ENCODE data around the gene RGS14.
"Not testable (repeated sequence)": the region's sequence is repeated elsewhere in the genome, so short reads cannot be mapped to it uniquely, and the experiment has no call there.

RGS14 gene

DNA sequence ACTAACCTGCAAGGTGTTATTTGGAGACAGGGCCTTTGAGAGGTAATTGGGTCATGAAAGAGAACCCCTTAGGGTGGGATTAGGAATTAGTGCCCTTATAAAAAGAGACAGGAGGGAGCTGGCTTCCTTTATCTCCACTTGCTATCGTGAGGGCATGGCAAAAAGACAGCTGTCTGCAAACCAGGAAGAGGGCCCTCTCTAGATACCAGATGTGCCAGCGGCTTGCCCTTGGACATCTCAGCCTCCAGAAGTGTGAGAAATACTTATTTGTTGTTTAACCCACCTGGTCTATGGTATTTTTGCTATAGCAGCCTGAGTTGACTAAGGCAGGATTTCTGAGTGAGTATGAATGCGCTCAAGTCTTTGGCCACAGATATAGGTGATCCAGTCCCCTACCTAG is 978 bp upstream of the RGS14 start:
- TF ChIP-seq, protein P1, sequence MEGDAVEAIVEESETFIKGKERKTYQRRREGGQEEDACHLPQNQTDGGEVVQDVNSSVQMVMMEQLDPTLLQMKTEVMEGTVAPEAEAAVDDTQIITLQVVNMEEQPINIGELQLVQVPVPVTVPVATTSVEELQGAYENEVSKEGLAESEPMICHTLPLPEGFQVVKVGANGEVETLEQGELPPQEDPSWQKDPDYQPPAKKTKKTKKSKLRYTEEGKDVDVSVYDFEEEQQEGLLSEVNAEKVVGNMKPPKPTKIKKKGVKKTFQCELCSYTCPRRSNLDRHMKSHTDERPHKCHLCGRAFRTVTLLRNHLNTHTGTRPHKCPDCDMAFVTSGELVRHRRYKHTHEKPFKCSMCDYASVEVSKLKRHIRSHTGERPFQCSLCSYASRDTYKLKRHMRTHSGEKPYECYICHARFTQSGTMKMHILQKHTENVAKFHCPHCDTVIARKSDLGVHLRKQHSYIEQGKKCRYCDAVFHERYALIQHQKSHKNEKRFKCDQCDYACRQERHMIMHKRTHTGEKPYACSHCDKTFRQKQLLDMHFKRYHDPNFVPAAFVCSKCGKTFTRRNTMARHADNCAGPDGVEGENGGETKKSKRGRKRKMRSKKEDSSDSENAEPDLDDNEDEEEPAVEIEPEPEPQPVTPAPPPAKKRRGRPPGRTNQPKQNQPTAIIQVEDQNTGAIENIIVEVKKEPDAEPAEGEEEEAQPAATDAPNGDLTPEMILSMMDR (IDR thresholded peaks at IDR 0.05; ENCODE audit: low read depth, low read length) = no peak
- DNase-seq (ENCODE audit: low read depth in 2 of 2) = no peak
- H3K4me3 ChIP-seq (replicated peaks in 1 of 2; ENCODE audit: low read depth in 2 of 2, low read length in 2 of 2) = no peak overlapping the region

GRCh38 chr5:177357146-177357458 is 622 bp upstream of the RGS14 start:
- TF ChIP-seq, protein P1 (IDR thresholded peaks at IDR 0.05; ENCODE audit: low read depth, low read length) = no peak

DNA sequence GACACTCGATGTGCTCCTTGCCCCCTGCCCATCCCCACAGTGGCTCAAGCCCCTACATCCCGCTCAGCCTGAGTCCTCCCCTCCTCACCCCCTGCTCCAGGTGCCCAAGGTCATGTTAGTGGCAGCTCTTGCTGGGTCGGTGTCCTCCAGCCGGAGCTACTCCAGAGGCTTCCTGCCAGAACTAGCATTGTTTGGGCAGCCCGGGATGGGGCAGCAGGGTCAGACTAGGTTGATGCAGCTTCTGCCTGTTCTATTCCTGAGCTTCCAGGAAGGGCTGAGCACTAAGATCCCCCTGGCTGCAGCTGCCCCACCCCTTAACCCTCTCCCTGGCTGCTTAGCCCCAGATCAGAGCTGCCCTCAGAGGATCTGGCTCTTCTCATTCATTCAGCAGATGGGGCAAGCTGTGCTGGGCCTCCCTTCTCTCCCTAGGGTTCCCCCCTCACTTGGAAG is 671 bp downstream of the RGS14 start:
- TF ChIP-seq, protein P1 (IDR thresholded peaks at IDR 0.05; ENCODE audit: low read depth, low read length) = no peak
- no peak for DNase-seq (ENCODE audit: low read depth in 2 of 2)
- H3K4me3 ChIP-seq (replicated peaks in 1 of 2; ENCODE audit: low read depth in 2 of 2, low read length in 2 of 2) = no peak overlapping the region

More at GRCh38 chr5:177357146-177357458, 622 bp upstream of the RGS14 start:
- no peak overlapping the region for H3K4me3 ChIP-seq (replicated peaks in 1 of 2; ENCODE audit: low read depth in 2 of 2, low read length in 2 of 2)
- no peak for DNase-seq (ENCODE audit: low read depth in 2 of 2)

DNA sequence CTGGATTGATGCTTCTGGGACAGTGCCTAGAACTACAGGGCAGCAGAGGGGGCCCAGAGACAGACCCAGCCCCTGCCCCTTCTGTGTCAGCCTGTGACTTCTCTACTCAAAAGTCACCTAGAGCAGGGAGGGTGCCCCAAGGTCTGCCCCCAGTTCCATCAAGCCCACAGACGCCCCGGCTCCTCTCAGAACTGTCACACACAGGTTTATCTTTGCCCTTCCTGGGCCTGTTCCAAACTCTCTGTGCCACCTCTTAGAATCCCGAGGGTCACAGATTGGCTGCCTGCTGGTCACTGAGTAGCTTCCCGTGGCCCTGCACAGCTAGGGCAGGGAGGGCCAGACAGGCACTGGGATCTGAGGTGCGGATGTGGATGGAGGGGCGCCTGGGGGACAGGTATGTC is 1.7 kb downstream of the RGS14 start:
- TF ChIP-seq, protein P1 (IDR thresholded peaks at IDR 0.05; ENCODE audit: low read depth, low read length) = no peak
- DNase-seq (ENCODE audit: low read depth in 2 of 2) = no peak
- no peak overlapping the region for H3K4me3 ChIP-seq (replicated peaks in 1 of 2; ENCODE audit: low read depth in 2 of 2, low read length in 2 of 2)

GRCh38 chr5:177359860-177360259 is 2.1 kb downstream of the RGS14 start:
- H3K4me3 ChIP-seq (replicated peaks in 1 of 2; ENCODE audit: low read depth in 2 of 2, low read length in 2 of 2) = no peak overlapping the region
- DNase-seq (ENCODE audit: low read depth in 2 of 2) = no peak
- TF ChIP-seq, protein P1 (IDR thresholded peaks at IDR 0.05; ENCODE audit: low read depth, low read length) = no peak

DNA sequence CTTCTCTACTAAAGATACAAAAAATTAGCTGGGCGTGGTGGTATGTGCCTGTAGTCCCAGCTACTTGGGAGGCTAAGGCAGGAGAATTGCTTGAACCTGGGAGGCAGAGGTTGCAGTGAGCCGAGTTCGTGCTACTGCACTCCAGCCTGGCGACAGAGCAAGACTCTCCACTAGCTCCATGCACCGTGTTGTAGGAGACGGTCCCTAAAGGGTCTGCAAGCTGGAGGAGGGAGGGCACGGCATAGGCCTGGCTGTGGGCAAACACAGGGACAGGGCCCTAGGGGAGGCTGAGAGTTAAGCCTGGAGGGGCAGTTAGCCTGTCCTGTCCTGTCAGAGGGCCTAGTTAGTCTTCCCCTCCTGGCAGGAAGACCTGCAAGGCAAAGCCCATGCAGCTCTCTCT is 3.0 kb downstream of the RGS14 start:
- not testable (repeated sequence) for H3K4me3 ChIP-seq (replicated peaks in 1 of 2; ENCODE audit: low read depth in 2 of 2, low read length in 2 of 2); DNase-seq (ENCODE audit: low read depth in 2 of 2)

GRCh38 chr5:177361418-177362291 is 3.9 kb downstream of the RGS14 start:
- H3K4me3 ChIP-seq (replicated peaks in 1 of 2; ENCODE audit: low read depth in 2 of 2, low read length in 2 of 2) = no peak overlapping the region
- DNase-seq (ENCODE audit: low read depth in 2 of 2) = no peak
- TF ChIP-seq, protein P1 (IDR thresholded peaks at IDR 0.05; ENCODE audit: low read depth, low read length) = no peak

Measured in cardiac fibroblast (primary cell).